ENCODE data around the gene THOC2.
"Not testable (repeated sequence)": the region's sequence is repeated elsewhere in the genome, so short reads cannot be mapped to it uniquely, and the experiment has no call there.

THOC2 gene

DNA sequence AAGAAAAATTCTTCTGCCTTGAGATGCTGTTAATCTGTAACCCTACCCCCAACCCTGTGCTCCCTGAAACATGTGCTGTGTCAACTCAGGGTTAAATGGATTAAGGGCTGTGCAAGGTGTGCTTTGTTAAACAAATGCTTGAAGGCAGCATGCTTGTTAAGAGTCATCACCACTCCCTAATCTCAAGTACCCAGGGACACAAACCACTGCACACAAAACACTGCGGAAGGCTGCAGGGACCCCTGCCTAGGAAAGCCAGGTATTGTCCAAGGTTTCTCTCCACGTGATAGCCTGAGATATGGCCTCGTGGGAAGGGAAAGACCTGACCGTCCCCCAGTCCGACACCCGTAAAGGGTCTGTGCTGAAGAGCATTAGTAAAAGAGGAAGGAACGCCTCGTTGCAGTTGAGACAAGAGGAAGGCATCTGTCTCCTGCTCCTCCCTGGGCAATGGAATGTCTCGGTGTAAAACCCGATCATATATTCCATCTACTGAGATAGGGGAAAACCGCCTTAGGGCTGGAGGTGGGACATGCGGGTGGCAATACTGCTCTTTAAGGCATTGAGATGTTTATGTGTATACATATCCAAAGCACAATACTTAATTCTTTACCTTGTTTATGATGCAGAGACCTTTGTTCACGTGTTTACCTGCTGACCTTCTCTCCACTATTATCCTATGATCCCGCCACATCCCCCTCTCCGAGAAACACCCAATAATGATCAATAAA lies 53.0 kb downstream of the THOC2 start:
- not testable (repeated sequence) for H3K4me1 ChIP-seq (ENCODE audit: control insufficient read depth in 1 of 2, insufficient read depth in 2 of 2, low read length in 2 of 2); H3K27ac ChIP-seq (ENCODE audit: low read depth, low read length); H3K9me3 ChIP-seq (ENCODE audit: control insufficient read depth in 1 of 2, low read length in 2 of 2); H3K9ac ChIP-seq (ENCODE audit: low read depth in 1 of 2, low read length in 2 of 2); H3K27me3 ChIP-seq (ENCODE audit: control insufficient read depth in 1 of 2, insufficient read depth in 2 of 2, low read length in 2 of 2); H3K4me3 ChIP-seq (ENCODE audit: low read depth in 1 of 2, low read length in 2 of 2)
- H3K36me3 ChIP-seq (ENCODE audit: control insufficient read depth in 1 of 2, insufficient read depth in 2 of 2, low read length in 2 of 2) = peaks cover 0 to 23% of the 10 kb centered on the region in 2 donors

DNA sequence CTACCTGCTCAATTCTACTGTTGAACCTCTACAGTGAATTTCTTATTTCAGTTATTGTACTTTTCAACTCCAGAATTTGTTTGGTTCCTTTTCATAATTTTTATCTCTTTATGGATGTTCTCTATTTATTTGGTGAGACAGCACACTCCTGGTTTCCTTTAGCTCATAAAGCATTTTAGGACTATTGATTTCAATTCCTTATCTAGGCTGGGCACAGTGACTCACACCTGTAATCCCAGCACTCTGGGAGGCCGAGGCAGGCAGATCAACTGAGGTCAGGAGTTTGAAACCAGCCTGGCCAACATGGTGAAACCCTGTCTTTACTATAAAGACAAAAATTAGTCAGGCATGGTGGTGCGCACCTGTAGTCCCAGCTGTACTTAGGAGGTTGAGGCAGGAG lies 57.7 kb downstream of the THOC2 start:
- H3K36me3 ChIP-seq (ENCODE audit: control insufficient read depth in 1 of 2, insufficient read depth in 2 of 2, low read length in 2 of 2) = peaks cover 8 to 26% of the 10 kb centered on the region in 2 donors
- H3K4me1 ChIP-seq (ENCODE audit: control insufficient read depth in 1 of 2, insufficient read depth in 2 of 2, low read length in 2 of 2) = no peaks in the 10 kb centered on the region
- no peak overlapping the region for H3K27ac ChIP-seq (ENCODE audit: low read depth, low read length)
- H3K4me3 ChIP-seq (ENCODE audit: low read depth in 1 of 2, low read length in 2 of 2) = no peak overlapping the region
- H3K9ac ChIP-seq (ENCODE audit: low read depth in 1 of 2, low read length in 2 of 2) = no peak overlapping the region
- H3K27me3 ChIP-seq (ENCODE audit: control insufficient read depth in 1 of 2, insufficient read depth in 2 of 2, low read length in 2 of 2) = no peaks in the 10 kb centered on the region
- no peaks in the 10 kb centered on the region for H3K9me3 ChIP-seq (ENCODE audit: control insufficient read depth in 1 of 2, low read length in 2 of 2)

DNA sequence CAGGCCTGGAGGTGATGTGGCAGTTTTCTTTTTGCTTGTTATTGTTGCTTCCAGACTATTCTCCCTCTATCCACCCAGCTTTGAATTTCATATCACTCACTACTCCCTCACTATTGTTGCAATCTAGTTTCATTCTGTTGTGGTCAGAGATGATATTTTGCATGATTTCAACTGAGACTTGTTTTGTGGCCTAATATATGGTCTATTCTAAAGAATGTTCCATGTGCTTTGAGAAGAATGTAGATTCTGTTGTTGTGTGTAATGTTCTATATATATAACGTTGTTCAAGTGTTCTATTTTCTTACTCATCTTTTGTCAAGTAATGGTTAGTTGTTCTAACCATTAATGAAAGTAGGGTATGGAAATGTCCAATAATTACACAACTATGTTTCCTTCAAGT lies 59.0 kb downstream of the THOC2 start:
- no peak overlapping the region for H3K27ac ChIP-seq (ENCODE audit: low read depth, low read length)
- H3K9ac ChIP-seq (ENCODE audit: low read depth in 1 of 2, low read length in 2 of 2) = no peak overlapping the region
- H3K4me1 ChIP-seq (ENCODE audit: control insufficient read depth in 1 of 2, insufficient read depth in 2 of 2, low read length in 2 of 2) = no peaks in the 10 kb centered on the region
- H3K9me3 ChIP-seq (ENCODE audit: control insufficient read depth in 1 of 2, low read length in 2 of 2) = no peaks in the 10 kb centered on the region
- no peaks in the 10 kb centered on the region for H3K27me3 ChIP-seq (ENCODE audit: control insufficient read depth in 1 of 2, insufficient read depth in 2 of 2, low read length in 2 of 2)
- H3K4me3 ChIP-seq (ENCODE audit: low read depth in 1 of 2, low read length in 2 of 2) = no peak overlapping the region
- H3K36me3 ChIP-seq (ENCODE audit: control insufficient read depth in 1 of 2, insufficient read depth in 2 of 2, low read length in 2 of 2) = peaks cover 8 to 17% of the 10 kb centered on the region in 2 donors

DNA sequence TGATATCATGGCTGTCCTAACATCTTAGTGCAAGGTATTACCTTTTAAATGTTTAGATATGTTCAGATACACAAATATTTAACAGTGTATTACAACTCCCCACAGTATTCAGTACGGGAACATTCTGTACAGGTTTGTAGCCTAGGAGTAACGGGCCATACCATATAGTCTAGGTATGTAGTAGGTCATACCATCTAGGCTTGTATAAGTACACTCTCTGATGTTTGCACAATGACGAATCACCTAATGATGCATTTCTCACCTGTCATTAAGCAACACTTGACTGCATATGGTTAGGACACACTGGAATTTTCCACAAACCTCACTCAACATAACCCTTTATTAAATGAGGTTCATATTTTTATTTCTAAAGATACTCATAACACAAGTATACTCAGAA lies 67.7 kb downstream of the THOC2 start:
- H3K9ac ChIP-seq (ENCODE audit: low read depth in 1 of 2, low read length in 2 of 2) = no peak overlapping the region
- no peaks in the 10 kb centered on the region for H3K4me1 ChIP-seq (ENCODE audit: control insufficient read depth in 1 of 2, insufficient read depth in 2 of 2, low read length in 2 of 2)
- no peak overlapping the region for H3K27ac ChIP-seq (ENCODE audit: low read depth, low read length)
- H3K4me3 ChIP-seq (ENCODE audit: low read depth in 1 of 2, low read length in 2 of 2) = no peak overlapping the region
- no peaks in the 10 kb centered on the region for H3K27me3 ChIP-seq (ENCODE audit: control insufficient read depth in 1 of 2, insufficient read depth in 2 of 2, low read length in 2 of 2)
- no peaks in the 10 kb centered on the region for H3K9me3 ChIP-seq (ENCODE audit: control insufficient read depth in 1 of 2, low read length in 2 of 2)
- H3K36me3 ChIP-seq (ENCODE audit: control insufficient read depth in 1 of 2, insufficient read depth in 2 of 2, low read length in 2 of 2) = peaks cover 9 to 23% of the 10 kb centered on the region in 2 donors

DNA sequence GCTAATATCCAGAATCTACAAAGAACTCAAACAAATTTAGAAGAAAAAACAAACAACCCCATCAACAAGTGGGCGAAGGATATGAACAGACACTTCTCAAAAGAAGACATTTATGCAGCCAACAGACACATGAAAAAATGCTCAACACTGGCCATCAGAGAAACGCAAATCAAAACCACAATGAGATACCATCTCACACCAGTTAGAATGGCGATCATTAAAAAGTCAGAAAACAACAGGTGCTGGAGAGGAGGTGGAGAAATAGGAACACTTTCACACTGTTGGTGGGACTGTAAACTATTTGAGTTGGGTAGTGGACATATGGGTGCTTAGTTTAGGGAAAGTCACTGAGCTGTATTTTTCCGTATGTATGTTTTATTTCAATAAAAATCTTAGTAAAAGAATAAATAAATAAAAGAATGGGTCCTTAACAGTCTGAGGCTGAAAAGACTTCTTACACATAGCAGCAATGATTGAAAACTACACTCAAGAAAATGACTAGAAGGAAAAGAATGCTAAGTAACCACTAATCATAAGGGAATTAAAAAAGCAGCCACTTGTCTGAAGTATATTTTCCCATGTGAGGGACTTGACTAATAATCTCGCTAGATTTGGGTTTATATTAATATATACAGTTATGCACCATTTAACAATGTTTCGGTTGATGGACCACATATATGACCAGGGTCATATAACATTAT lies 68.2 kb downstream of the THOC2 start:
- H3K9ac ChIP-seq (ENCODE audit: low read depth in 1 of 2, low read length in 2 of 2); H3K9me3 ChIP-seq (ENCODE audit: control insufficient read depth in 1 of 2, low read length in 2 of 2); H3K4me1 ChIP-seq (ENCODE audit: control insufficient read depth in 1 of 2, insufficient read depth in 2 of 2, low read length in 2 of 2); H3K27me3 ChIP-seq (ENCODE audit: control insufficient read depth in 1 of 2, insufficient read depth in 2 of 2, low read length in 2 of 2); H3K4me3 ChIP-seq (ENCODE audit: low read depth in 1 of 2, low read length in 2 of 2); H3K27ac ChIP-seq (ENCODE audit: low read depth, low read length): not testable (repeated sequence)
- peaks cover 9 to 27% of the 10 kb centered on the region in 2 donors for H3K36me3 ChIP-seq (ENCODE audit: control insufficient read depth in 1 of 2, insufficient read depth in 2 of 2, low read length in 2 of 2)

DNA sequence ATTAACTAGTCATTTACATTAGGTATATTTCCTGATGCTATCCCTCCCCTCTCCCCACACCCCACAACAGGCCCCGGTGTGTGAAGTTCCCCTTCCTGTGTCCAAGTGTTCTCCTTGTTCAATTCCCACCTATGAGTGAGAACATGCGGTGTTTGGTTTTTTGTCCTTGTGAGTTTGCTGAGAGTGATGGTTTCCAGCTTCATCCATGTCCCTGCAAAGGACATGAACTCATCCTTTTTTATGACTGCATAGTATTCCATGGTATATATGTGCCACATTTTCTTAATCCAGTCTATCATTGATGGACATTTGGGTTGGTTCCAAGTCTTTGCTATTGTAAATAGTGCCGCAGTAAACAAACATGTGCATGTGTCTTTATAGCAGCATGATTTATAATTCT lies 69.1 kb downstream of the THOC2 start:
- H3K36me3 ChIP-seq (ENCODE audit: control insufficient read depth in 1 of 2, insufficient read depth in 2 of 2, low read length in 2 of 2) = peaks cover 9 to 27% of the 10 kb centered on the region in 2 donors
- not testable (repeated sequence) for H3K9ac ChIP-seq (ENCODE audit: low read depth in 1 of 2, low read length in 2 of 2); H3K9me3 ChIP-seq (ENCODE audit: control insufficient read depth in 1 of 2, low read length in 2 of 2); H3K27ac ChIP-seq (ENCODE audit: low read depth, low read length); H3K4me3 ChIP-seq (ENCODE audit: low read depth in 1 of 2, low read length in 2 of 2); H3K4me1 ChIP-seq (ENCODE audit: control insufficient read depth in 1 of 2, insufficient read depth in 2 of 2, low read length in 2 of 2); H3K27me3 ChIP-seq (ENCODE audit: control insufficient read depth in 1 of 2, insufficient read depth in 2 of 2, low read length in 2 of 2)

DNA sequence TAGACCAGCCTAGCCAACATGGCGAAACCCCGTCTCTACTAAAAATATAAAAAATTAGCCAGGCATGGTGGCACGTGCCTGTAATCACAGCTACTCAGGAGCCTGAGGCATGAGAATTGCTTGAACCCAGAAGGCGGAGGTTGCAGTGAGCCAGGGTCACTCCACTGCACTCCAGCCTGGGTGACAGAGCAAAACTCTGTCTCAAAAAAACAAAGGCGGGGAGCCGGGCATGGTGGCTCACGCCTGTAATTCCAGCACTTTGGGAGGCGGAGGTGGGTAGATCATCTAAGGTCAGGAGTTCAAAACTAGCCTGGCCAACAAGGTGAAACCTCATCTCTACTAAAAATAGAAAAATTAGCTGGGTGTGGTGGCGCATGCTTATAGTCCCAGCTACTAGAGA lies 76.3 kb downstream of the THOC2 start:
- not testable (repeated sequence) for H3K27me3 ChIP-seq (ENCODE audit: control insufficient read depth in 1 of 2, insufficient read depth in 2 of 2, low read length in 2 of 2); H3K36me3 ChIP-seq (ENCODE audit: control insufficient read depth in 1 of 2, insufficient read depth in 2 of 2, low read length in 2 of 2); H3K4me3 ChIP-seq (ENCODE audit: low read depth in 1 of 2, low read length in 2 of 2); H3K9ac ChIP-seq (ENCODE audit: low read depth in 1 of 2, low read length in 2 of 2); H3K4me1 ChIP-seq (ENCODE audit: control insufficient read depth in 1 of 2, insufficient read depth in 2 of 2, low read length in 2 of 2); H3K9me3 ChIP-seq (ENCODE audit: control insufficient read depth in 1 of 2, low read length in 2 of 2); H3K27ac ChIP-seq (ENCODE audit: low read depth, low read length)

DNA sequence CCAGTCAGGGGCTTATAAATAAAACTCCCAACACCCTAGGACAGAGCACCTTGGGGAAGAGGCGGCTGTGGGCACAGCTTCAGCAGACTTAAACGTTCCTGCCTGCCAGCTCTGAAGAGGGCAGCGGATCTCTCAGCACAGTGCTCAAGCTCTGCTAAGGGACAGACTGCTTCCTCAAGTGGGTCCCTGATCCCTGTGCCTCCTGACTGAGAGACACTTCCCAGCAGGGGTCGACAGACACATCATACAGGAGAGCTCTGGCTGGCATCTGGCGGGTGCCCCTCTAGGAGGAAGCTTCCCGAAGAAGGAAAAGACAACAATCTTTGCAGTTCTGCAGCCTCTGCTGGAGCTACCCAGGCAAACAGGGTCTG lies 84.1 kb downstream of the THOC2 start:
- H3K4me3 ChIP-seq (ENCODE audit: low read depth in 1 of 2, low read length in 2 of 2); H3K4me1 ChIP-seq (ENCODE audit: control insufficient read depth in 1 of 2, insufficient read depth in 2 of 2, low read length in 2 of 2); H3K27ac ChIP-seq (ENCODE audit: low read depth, low read length); H3K36me3 ChIP-seq (ENCODE audit: control insufficient read depth in 1 of 2, insufficient read depth in 2 of 2, low read length in 2 of 2); H3K27me3 ChIP-seq (ENCODE audit: control insufficient read depth in 1 of 2, insufficient read depth in 2 of 2, low read length in 2 of 2); H3K9me3 ChIP-seq (ENCODE audit: control insufficient read depth in 1 of 2, low read length in 2 of 2); H3K9ac ChIP-seq (ENCODE audit: low read depth in 1 of 2, low read length in 2 of 2): not testable (repeated sequence)

DNA sequence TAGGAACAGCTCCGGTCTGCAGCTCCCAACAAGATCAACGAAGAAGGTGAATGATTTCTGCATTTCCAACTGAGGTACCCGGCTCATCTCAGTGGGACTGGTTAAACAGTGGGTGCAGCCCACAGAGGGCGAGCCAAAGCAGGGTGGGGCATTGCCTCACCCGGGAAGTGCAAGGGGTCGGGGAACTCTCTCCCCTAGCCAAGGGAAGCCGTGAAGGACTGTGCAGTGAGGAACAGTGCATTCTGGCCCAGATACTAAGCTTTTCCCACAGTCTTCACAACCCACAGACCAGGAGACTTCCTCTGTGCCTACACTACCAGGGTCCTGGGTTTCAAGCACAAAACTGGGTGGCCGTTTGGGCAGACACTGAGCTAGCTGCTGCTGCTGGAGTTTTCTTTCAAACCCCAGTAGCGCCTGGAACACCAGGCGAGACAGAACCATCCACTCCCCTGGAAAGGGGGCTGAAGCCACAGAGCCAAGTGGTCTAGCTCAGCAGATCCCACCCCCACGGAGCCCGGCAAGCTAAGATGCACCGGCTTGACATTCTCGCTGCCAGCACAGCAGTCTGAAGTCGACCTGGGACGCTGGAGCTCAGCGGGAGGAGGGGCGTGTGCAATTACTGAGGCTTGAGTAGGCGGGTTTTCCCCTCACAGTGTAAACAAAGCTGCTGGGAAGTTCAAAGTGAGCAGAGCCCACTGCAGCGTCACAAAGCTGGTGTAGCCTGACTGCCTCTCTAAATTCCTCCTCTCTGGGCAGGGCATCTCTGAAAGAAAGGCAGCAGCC lies 84.6 kb downstream of the THOC2 start:
- Histone ChIP-seq H3K9ac (ENCODE audit: low read depth in 1 of 2, low read length in 2 of 2) (no peak overlapping the region), H3K36me3 (ENCODE audit: control insufficient read depth in 1 of 2, insufficient read depth in 2 of 2, low read length in 2 of 2) (no peaks in the 10 kb centered on the region), H3K27me3 (ENCODE audit: control insufficient read depth in 1 of 2, insufficient read depth in 2 of 2, low read length in 2 of 2) (no peaks in the 10 kb centered on the region), H3K4me1 (ENCODE audit: control insufficient read depth in 1 of 2, insufficient read depth in 2 of 2, low read length in 2 of 2) (no peaks in the 10 kb centered on the region), H3K4me3 (ENCODE audit: low read depth in 1 of 2, low read length in 2 of 2) (no peak overlapping the region), H3K27ac (ENCODE audit: low read depth, low read length) (no peak overlapping the region), H3K9me3 (ENCODE audit: control insufficient read depth in 1 of 2, low read length in 2 of 2) (no peaks in the 10 kb centered on the region)

DNA sequence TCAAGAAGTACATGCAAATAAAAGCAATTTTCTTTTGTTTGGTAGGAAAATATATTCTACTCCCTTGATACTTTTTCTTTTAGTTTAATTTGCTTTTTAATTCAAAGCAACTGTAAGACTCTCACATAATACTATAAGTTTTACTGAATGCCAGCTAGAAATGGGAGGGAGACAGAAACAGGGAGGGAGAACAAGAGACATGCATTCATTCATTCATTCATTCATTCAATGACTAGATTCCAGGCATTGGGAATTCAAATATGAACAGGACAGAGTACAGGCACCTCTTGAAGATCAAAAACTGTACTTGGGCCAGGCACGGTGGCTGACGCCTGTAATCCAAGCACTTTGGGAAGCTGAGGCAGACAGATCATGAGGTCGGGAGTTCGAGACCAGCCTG lies 85.6 kb downstream of the THOC2 start:
- H3K9ac ChIP-seq (ENCODE audit: low read depth in 1 of 2, low read length in 2 of 2) = no peak overlapping the region
- H3K4me3 ChIP-seq (ENCODE audit: low read depth in 1 of 2, low read length in 2 of 2) = no peak overlapping the region
- no peaks in the 10 kb centered on the region for H3K27me3 ChIP-seq (ENCODE audit: control insufficient read depth in 1 of 2, insufficient read depth in 2 of 2, low read length in 2 of 2)

More for the DNA sequence above, 85.6 kb downstream of the THOC2 start:
- H3K27ac ChIP-seq (ENCODE audit: low read depth, low read length) = no peak overlapping the region
- H3K36me3 ChIP-seq (ENCODE audit: control insufficient read depth in 1 of 2, insufficient read depth in 2 of 2, low read length in 2 of 2) = no peaks in the 10 kb centered on the region
- no peaks in the 10 kb centered on the region for H3K9me3 ChIP-seq (ENCODE audit: control insufficient read depth in 1 of 2, low read length in 2 of 2)
- H3K4me1 ChIP-seq (ENCODE audit: control insufficient read depth in 1 of 2, insufficient read depth in 2 of 2, low read length in 2 of 2) = no peaks in the 10 kb centered on the region
